Gastrocnemius medialis (tissue), 4 donors: Measurements from ENCODE around the gene IRF3.

Source experiments
- POLR2A ChIP-seq, 2 donors: fragments of 450-650 bp; IDR thresholded peaks; one replicate each; pipeline ENCODE4 v1.6.1; 2017; ENCODE audit warnings: antibody characterized with exemption in 2 of 2, mild to moderate bottlenecking in 2 of 2, moderate library complexity in 2 of 2
- TF ChIP-seq, protein P1 (sequence below), 5 experiments: fragments of 450-650 bp in 3 of 5; fragments of 200-600 bp in 2 of 5; sonication (generic) in 2 of 5; IDR thresholded peaks in 4 of 5; conservative IDR thresholded peaks in 1 of 5; 1 replicate in 4 of 5; 2 replicates in 1 of 5; pipeline ENCODE4 v1.5.1; 2016 to 2019; ENCODE audit warnings: antibody characterized with exemption in 5 of 5, mild to moderate bottlenecking in 3 of 5, moderate library complexity in 3 of 5

DNA sequence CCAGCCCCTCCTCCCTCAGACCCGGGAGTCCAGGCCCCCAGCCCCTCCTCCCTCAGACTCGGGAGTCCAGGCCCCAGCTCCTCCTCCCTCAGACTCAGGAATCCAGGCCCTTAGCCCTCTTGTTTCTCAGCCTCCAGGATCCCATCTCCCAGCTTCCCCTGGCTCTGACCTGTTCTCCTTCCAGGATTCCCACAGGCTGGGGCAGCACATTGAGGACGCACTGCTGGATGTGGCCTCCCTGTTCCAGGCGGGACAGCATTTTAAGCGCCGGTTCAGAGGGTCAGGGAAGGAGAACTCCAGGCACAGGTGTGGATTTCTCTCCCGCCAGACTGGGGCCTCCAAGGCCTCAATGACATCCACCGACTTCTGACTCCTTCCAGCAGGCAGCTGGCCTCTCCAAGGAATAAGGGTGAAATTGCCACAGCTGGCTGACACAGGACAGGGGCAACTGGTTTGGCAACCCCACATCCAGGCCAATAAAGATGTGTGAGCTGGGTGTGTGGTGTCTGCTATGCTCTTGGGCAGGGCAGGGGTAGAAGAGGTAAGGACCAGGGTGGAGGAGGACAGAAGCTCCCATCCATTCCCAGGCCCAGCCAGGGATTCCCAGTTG, 47.7 kb upstream of the IRF3 start:
- TF ChIP-seq, protein P1, sequence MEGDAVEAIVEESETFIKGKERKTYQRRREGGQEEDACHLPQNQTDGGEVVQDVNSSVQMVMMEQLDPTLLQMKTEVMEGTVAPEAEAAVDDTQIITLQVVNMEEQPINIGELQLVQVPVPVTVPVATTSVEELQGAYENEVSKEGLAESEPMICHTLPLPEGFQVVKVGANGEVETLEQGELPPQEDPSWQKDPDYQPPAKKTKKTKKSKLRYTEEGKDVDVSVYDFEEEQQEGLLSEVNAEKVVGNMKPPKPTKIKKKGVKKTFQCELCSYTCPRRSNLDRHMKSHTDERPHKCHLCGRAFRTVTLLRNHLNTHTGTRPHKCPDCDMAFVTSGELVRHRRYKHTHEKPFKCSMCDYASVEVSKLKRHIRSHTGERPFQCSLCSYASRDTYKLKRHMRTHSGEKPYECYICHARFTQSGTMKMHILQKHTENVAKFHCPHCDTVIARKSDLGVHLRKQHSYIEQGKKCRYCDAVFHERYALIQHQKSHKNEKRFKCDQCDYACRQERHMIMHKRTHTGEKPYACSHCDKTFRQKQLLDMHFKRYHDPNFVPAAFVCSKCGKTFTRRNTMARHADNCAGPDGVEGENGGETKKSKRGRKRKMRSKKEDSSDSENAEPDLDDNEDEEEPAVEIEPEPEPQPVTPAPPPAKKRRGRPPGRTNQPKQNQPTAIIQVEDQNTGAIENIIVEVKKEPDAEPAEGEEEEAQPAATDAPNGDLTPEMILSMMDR (IDR thresholded peaks at IDR 0.05 in 4 of 5, conservative IDR thresholded peaks at IDR 0.05 in 1 of 5) = no peak
- TF ChIP-seq POLR2A (IDR thresholded peaks at IDR 0.05) = no peak
